Measurements from ENCODE around the gene ADAMTS20.

DNA sequence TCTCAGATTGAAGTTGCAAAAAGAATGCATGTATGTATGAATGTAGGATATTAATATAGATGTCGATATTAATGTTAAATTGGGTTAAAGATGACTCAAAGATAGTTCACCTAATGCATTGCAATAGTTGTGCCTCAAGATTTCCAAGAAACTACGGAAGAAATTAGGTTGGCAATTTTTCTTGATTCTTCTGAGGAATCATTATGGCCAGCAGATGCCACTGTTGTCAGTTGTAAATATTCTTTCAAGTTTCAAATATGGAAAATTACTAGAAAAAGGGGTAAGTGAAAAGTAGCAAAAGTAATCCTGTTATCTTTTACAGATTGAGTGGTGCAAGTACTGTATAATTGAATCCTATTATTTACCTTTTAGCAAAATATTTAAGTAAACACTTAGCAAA lies 202.1 kb downstream of the ADAMTS20 start:
- TF ChIP-seq, protein P1, sequence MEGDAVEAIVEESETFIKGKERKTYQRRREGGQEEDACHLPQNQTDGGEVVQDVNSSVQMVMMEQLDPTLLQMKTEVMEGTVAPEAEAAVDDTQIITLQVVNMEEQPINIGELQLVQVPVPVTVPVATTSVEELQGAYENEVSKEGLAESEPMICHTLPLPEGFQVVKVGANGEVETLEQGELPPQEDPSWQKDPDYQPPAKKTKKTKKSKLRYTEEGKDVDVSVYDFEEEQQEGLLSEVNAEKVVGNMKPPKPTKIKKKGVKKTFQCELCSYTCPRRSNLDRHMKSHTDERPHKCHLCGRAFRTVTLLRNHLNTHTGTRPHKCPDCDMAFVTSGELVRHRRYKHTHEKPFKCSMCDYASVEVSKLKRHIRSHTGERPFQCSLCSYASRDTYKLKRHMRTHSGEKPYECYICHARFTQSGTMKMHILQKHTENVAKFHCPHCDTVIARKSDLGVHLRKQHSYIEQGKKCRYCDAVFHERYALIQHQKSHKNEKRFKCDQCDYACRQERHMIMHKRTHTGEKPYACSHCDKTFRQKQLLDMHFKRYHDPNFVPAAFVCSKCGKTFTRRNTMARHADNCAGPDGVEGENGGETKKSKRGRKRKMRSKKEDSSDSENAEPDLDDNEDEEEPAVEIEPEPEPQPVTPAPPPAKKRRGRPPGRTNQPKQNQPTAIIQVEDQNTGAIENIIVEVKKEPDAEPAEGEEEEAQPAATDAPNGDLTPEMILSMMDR (conservative IDR thresholded peaks at IDR 0.05; ENCODE audit: low read depth, low read length) = peak; percentile 48
- no peak for TF ChIP-seq EZH2 (IDR thresholded peaks at IDR 0.05; ENCODE audit: borderline replicate concordance, low read depth, low read length, poor library complexity, severe bottlenecking)

Data from A673 (cell line).